Stimulated activated CD8-positive, alpha-beta memory T cell treated with anti-CD3 and anti-CD28 coated beads, Interleukin-4, amount 100 ng/mL, for 24 hours (primary cell): ENCODE results near the gene SLIT3.
A peak's percentile ranks its signal among the peaks of the same experiment; 100 is the strongest.

Experiments used
- DNase-seq: peaks from one replicate; pipeline ENCODE4 v3.0.0-alpha.2; 2020; ENCODE audit warnings: low read depth

Gene SLIT3

GRCh38 chr5:168697034-168697720 is 603.8 kb downstream of the SLIT3 start:
- no peak for DNase-seq

- no peak for DNase-seq
These were observed 604.3 kb downstream of the SLIT3 start for GRCh38 chr5:168696611-168697010.

GRCh38 chr5:168695301-168695835 is 605.6 kb downstream of the SLIT3 start:
- DNase-seq: no peak

- no peak for DNase-seq
These were observed 606.6 kb downstream of the SLIT3 start for GRCh38 chr5:168694289-168694688.

GRCh38 chr5:168693883-168694282 is 607.1 kb downstream of the SLIT3 start:
- DNase-seq: no peak

GRCh38 chr5:168693297-168693696 is 607.6 kb downstream of the SLIT3 start:
- DNase-seq: no peak

- no peak for DNase-seq
These were observed 609.0 kb downstream of the SLIT3 start for GRCh38 chr5:168691891-168692290.

GRCh38 chr5:168689260-168689659 is 611.7 kb downstream of the SLIT3 start:
- DNase-seq: no peak

- DNase-seq: no peak
These were observed 614.1 kb downstream of the SLIT3 start for GRCh38 chr5:168686837-168687236.

- DNase-seq: no peak
These were observed 615.4 kb downstream of the SLIT3 start for GRCh38 chr5:168685566-168685965.

GRCh38 chr5:168683927-168684295 is 617.0 kb downstream of the SLIT3 start:
- no peak for DNase-seq

- peak; percentile 4 for DNase-seq
These were observed 617.6 kb downstream of the SLIT3 start for GRCh38 chr5:168683247-168683926.

GRCh38 chr5:168681556-168682183 is 619.3 kb downstream of the SLIT3 start:
- no peak for DNase-seq

- DNase-seq: no peak
These were observed 620.5 kb downstream of the SLIT3 start for GRCh38 chr5:168680395-168680794.

- DNase-seq: peak; percentile 49
These were observed 621.4 kb downstream of the SLIT3 start for GRCh38 chr5:168679515-168679920.

GRCh38 chr5:168676501-168676900 is 624.4 kb downstream of the SLIT3 start:
- DNase-seq: no peak

- DNase-seq: no peak
These were observed 625.0 kb downstream of the SLIT3 start for GRCh38 chr5:168675883-168676408.

GRCh38 chr5:168674893-168675482 is 626.0 kb downstream of the SLIT3 start:
- no peak for DNase-seq

GRCh38 chr5:168672888-168673287 is 628.1 kb downstream of the SLIT3 start:
- DNase-seq: no peak

- no peak for DNase-seq
These were observed 628.9 kb downstream of the SLIT3 start for GRCh38 chr5:168672016-168672415.

- DNase-seq: no peak
These were observed 629.9 kb downstream of the SLIT3 start for GRCh38 chr5:168670881-168671575.
